Eye (tissue), 1 donor: ENCODE measurements around the gene MYO3B.

Experiments used
- DNase-seq: peaks from one replicate; pipeline ENCODE4 v3.0.0-alpha.2; 2015

The MYO3B gene

GRCh38 chr2:170492010-170492409 is 314.1 kb downstream of the MYO3B start:
- DNase-seq = no peak

DNA sequence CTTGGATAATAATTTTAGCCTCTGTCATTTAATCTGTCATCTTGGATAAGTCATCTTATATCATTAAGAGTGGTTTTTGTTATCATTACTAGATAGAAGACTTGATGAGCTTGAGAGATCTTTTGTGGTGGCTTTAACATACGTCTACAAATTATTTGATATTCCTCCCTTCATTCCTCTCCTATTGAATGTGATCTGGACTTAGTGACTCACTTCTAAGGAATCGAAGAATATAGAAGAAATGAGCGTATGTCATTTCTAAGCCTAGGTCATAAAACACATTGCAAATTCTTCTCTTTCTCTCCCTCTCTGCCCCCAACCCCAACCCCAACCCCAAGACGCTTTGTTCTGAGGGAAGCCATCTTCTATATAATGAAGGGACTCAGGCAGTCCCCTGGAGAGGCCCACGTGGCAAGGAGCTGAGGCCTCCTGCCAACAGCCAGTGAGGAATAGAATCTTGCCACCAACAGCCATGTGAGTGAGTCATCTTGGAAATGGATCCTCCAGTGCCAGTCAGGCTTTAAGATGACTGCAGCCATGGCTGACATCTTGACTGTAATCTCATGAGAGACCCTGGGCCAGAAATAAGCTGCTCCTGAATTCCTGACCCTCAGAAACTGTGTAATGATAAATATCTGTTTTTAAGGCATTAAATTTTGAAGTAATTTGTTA is 315.6 kb downstream of the MYO3B start:
- DNase-seq = no peak

- DNase-seq = no peak
These were observed 317.9 kb downstream of the MYO3B start for GRCh38 chr2:170495896-170496295.

GRCh38 chr2:170498619-170499018 is 320.7 kb downstream of the MYO3B start:
- DNase-seq = no peak

- DNase-seq = no peak
These were observed 322.2 kb downstream of the MYO3B start for GRCh38 chr2:170500104-170500503.

GRCh38 chr2:170500770-170501169 is 322.8 kb downstream of the MYO3B start:
- no peak for DNase-seq

DNA sequence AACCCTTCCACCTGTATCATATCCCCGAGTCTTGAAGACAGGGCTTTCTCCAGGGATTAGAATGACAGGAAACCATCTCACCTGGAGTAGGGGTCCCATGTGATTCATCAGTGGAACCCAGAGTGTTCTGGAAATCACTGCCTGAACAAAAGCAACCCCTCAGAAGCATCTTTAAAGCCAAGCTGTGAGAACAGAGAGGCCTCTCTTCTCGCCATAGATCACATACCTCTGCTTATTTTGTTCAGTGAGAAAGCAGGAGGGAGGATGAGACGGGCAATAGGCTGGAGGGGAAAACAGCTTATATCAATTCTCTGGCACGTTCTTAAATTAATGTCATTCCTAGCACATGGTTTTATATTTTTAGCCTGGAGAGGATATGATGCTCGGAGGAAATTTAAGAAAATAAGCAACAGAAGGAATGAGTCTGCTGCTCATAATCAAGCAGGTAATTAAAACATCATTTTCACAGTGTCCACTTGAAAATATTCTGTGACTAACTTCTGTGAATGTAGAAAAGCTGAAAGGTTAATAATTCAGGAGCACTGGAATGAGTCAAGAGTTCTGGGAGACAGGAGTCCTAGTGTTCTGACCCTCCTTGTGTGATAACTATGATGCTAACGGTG is 323.6 kb downstream of the MYO3B start:
- DNase-seq = no peak

GRCh38 chr2:170502361-170503130 is 324.6 kb downstream of the MYO3B start:
- DNase-seq = no peak

- DNase-seq = no peak
These were observed 325.6 kb downstream of the MYO3B start for GRCh38 chr2:170503563-170503962.

DNA sequence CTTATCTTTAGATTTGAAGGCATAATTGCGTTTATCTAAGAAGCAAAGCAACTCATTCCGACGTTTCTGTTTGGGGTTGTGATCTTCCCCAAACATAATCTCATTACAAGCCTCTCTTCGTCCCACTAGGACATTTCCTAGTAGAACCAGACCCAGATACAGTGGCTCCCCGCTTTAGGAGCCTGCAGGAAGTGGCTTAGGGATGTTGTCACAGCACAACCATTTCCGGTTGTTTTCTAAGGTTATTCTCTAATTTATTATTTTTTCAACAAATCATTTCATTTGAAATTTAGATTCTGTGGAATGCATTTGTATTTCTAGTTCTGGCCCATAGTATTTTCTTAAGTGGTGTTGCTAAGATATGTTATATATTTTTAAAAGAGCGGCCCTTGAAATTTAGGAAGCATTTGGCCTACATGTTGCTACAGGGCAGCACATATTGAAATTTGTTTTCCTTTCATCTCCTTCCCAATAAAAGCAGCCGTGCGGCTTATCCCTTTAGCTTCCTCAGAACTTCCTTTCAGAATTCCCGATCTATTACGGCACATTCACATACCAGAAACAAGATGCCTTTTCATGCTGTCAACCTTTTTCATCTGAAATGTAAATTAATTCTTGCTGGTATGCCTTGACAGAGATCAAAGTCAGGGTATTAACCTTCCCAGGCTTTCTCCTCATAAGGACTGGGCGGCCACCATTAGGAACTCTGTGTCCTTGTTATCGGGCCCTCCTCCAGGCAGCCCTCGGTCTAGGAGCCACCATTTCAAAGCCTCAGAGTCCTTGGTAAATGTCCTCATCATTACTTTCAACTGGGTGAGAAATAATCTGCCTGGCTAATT is 326.2 kb downstream of the MYO3B start:
- no peak for DNase-seq

DNA sequence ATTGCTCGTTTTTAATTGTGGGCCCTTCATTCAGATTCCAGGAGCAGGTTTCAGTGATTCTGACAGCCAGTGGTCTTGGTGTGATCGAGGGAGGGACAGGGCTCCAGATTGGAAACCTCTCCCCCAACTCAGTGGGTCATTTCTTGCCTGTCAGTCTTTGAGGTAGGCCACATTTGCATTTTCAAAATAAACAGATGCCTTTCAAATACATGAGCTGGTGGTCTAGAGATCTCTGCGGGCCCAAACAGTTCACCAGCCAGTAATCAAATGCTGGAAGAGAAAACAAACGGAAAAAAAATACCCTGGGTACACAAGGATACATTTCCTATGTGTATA is 326.8 kb downstream of the MYO3B start:
- DNase-seq = no peak

- peak; percentile 71 for DNase-seq
These were observed 327.8 kb downstream of the MYO3B start for GRCh38 chr2:170505631-170506275.

DNA sequence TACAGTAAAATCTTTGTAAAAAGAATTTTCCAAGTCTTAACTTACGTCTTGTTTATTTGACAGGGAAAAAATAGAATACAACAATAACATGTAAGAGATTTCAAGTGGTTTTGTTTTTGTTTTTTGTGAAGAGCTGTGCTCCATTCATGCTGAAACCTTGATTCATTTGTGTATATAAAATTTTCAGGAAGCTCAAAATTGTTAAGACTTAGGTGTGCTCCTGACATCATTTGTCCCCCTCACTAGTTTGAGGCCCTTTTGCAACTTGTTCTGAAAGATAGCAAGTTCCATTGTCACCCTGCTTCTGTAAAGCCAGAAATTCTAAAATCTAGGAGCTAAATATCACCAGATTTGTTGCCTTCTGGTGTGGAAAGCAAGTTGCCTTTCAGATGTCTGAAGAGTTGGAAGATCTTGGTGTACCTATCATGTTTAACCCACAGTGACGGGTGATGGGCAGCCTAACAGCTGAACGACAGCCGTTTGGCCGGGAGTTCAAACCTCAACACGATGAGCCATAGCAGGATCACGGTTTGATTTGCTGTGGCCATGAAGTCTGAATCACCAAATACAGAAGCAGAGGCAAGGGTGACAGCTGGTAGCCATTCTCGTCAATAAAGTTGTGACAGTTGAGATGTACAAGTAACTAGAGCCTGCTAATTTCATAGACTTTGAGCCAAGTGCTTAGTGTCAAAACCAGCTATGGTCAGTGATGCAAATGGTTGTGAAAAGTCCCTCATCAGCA is 331.7 kb downstream of the MYO3B start:
- DNase-seq = peak; percentile 65

DNA sequence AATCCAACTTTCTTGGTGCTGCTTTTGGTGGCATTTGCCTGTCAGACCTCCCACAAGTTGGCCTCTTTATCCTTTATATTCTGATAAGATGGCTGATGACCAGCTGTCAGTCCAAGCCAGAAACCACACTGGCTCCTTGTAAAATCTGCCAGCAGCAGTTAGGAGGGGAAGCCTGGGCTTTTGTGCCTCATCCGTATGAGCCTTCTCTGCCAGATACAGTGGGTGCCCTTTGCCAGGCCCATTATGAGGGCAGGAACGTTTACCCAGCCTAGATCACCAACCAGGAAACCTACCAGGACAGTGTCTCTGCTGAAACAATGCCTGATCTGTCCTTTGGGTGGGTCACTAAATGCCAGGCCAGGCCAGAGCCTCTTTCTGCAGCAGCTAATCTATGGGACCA is 334.3 kb downstream of the MYO3B start:
- no peak for DNase-seq

DNA sequence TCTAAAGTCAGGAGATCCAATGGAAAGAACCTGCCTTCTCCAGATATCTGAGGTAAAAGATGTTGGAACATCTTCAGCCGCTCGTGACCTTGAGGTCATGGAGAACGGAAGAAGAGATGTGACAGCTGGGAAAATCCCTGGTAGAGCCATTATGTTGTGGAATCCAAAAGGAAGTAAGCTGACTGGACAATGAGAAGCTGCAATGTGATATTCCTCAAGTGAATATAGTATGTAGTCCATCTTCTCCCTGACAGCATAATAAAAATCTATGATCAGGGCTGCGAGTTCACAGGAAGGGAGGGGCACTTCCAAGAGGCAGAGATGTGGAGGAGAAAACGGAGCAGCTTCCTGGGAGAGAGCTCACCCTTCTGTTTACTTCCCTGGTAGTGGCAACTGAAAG is 336.2 kb downstream of the MYO3B start:
- DNase-seq = no peak

DNA sequence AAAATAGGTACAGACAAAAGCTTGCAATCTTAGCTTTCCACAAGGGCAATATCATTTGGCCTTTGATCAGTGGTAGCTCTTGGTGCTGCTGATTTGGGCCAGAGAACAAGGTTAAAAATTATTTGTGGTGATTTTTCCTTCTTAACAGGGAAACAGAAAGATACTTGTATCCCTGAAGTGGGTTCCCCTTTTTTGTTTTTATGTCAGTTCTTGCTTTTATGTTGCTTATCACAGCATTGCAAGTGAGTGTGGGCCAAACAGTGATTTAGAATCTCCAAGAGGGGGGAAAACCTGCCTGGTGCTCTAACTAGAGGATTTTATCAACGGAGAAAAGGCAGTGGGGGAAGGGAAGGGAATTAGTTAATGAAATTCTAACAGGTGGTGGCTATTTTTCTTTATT is 339.6 kb downstream of the MYO3B start:
- DNase-seq = no peak

DNA sequence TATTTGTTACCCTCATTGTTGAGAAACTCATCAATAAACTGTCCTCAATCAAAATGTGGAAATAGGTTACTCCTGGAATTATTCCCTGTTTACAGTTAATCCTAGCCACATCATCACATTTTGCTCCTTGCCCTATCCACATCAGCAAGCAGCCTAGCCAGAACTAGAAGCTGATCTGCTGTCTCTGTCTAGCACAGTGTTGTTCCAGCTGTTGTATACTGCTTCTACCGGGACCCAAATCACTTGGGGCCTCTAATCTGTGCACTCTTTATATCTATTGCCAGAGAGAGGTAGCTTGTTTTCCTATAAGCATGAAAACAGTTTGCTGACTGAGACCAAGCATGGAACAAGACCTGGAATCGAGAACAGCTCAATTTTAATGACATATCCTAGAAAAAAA is 341.0 kb downstream of the MYO3B start:
- no peak for DNase-seq

GRCh38 chr2:170521299-170521698 is 343.4 kb downstream of the MYO3B start:
- no peak for DNase-seq

DNA sequence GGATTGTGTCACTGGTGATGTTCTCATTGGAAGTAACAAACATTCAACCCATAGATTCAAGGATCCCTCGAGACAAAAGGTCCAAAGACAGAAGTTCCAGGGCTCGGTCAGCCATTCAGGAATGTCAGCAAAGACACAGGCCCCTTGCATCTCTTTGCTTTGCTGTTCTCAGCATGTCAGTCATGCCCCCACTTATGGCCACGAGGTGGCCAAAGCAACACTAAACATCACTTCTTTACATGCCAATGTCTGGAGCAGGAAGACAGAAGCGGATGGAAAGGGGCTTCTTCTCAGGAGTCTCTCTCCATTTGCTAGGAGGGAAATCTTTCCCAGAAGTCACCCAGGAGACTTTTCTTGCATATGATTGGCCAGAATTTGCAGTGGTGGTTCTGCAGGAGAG is 345.6 kb downstream of the MYO3B start:
- DNase-seq = no peak

DNA sequence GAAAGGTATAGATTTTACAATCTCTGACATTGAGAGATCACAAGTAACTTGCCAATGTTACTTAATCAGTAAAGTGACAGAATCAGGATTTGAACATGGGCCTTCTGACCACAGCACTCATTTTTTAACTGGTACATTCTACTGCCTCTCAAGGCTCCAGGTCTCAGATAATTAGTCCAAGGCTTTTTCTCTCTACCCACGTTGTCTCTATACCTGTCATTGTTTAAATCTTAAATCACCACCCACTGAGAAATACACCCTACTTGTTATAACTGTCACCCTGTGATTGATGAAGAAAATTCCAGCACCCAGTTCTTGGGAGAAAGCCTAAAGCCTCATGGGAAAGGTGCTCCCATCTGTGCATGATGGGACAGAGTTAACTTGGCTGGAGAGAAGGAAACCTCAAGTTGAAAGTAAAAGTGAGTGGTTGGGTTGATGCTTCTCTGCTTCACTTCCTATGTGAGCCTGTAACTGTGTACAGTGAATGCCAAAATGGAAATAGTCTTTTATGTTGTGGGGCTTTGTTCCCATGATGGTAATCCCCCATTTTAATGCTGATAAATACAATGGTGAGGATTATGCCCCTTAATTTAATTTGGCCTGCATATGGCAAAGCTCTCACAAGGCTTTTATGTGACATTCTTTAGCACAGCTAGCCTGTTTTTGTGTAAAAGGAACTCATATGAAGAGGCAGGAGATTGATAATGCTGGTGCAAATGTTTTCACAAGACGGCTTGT is 347.1 kb downstream of the MYO3B start:
- no peak for DNase-seq

- peak; percentile 48 for DNase-seq
These were observed 347.6 kb downstream of the MYO3B start for GRCh38 chr2:170525566-170525900.
